Nephron (organoid): ENCODE measurements around the gene STRBP.

Source experiments
- H3K27ac Mint-ChIP-seq, 3 experiments: 2 replicates each; pipeline ENCODE4 v1.8.0; 2020; ENCODE audit warnings: mixed read lengths in 3 of 3, mild to moderate bottlenecking in 2 of 3, moderate library complexity in 1 of 3
- H3K27me3 Mint-ChIP-seq: 2 replicates; pipeline ENCODE4 v1.8.0; 2021; ENCODE audit warnings: low read depth, mild to moderate bottlenecking, moderate library complexity, mixed read lengths
- H3K36me3 Mint-ChIP-seq: 2 replicates; pipeline ENCODE4 v1.8.0; 2020; ENCODE audit warnings: low read depth, mixed read lengths
- H3K4me1 Mint-ChIP-seq: 2 replicates; pipeline ENCODE4 v1.8.0; 2020; ENCODE audit warnings: mixed read lengths
- H3K4me3 Mint-ChIP-seq, 3 experiments: 2 replicates each; pipeline ENCODE4 v1.8.0; 2020; ENCODE audit warnings: mild to moderate bottlenecking in 3 of 3, mixed read lengths in 3 of 3, moderate library complexity in 2 of 3
- H3K9me3 Mint-ChIP-seq: 2 replicates; pipeline ENCODE4 v1.8.0; 2020; ENCODE audit warnings: mixed read lengths
- CTCF ChIP-seq, 3 experiments: fragments of 200-600 bp; sonication (generic); IDR thresholded peaks; one replicate each; pipeline ENCODE4 v1.5.0; 2021; ENCODE audit warnings: antibody characterized with exemption in 3 of 3; ENCODE audit not compliant: unreplicated experiment in 3 of 3

The STRBP gene

GRCh38 chr9:123107639-123108285 lies 160.6 kb downstream of the STRBP start:
- Mint-ChIP-seq H3K9me3 (no peaks in the 10 kb centered on the region), H3K27me3 (no peaks in the 10 kb centered on the region), H3K27ac (no peak overlapping the region), H3K4me3 (no peak overlapping the region), H3K36me3 (peaks cover 56% of the 10 kb centered on the region), H3K4me1 (no peaks in the 10 kb centered on the region)
- TF ChIP-seq CTCF (IDR thresholded peaks at IDR 0.05; ENCODE audit: unreplicated experiment in 3 of 3): no peak

GRCh38 chr9:123105490-123105889 lies 162.9 kb downstream of the STRBP start:
- H3K4me1 Mint-ChIP-seq: no peaks in the 10 kb centered on the region
- H3K27ac Mint-ChIP-seq: no peak overlapping the region
- no peaks in the 10 kb centered on the region for H3K9me3 Mint-ChIP-seq
- H3K27me3 Mint-ChIP-seq: no peaks in the 10 kb centered on the region
- no peak for TF ChIP-seq CTCF (IDR thresholded peaks at IDR 0.05; ENCODE audit: unreplicated experiment in 3 of 3)
- H3K36me3 Mint-ChIP-seq: peaks cover 66% of the 10 kb centered on the region
- H3K4me3 Mint-ChIP-seq: no peak overlapping the region

- no peak overlapping the region for H3K4me3 Mint-ChIP-seq
- peaks cover 66% of the 10 kb centered on the region for H3K36me3 Mint-ChIP-seq
- H3K4me1 Mint-ChIP-seq: no peaks in the 10 kb centered on the region
- H3K27me3 Mint-ChIP-seq: no peaks in the 10 kb centered on the region
- H3K27ac Mint-ChIP-seq: no peak overlapping the region
- no peaks in the 10 kb centered on the region for H3K9me3 Mint-ChIP-seq
- no peak for TF ChIP-seq CTCF (IDR thresholded peaks at IDR 0.05; ENCODE audit: unreplicated experiment in 3 of 3)
Measured at GRCh38 chr9:123104807-123105206, 163.6 kb downstream of the STRBP start.

GRCh38 chr9:123102375-123103113 lies 165.8 kb downstream of the STRBP start:
- H3K9me3 Mint-ChIP-seq: no peaks in the 10 kb centered on the region
- no peaks in the 10 kb centered on the region for H3K27me3 Mint-ChIP-seq
- no peak overlapping the region for H3K4me3 Mint-ChIP-seq
- H3K36me3 Mint-ChIP-seq: peaks cover 64% of the 10 kb centered on the region
- no peaks in the 10 kb centered on the region for H3K4me1 Mint-ChIP-seq
- peak; percentile 38 to 48 (median 46) for TF ChIP-seq CTCF (IDR thresholded peaks at IDR 0.05; ENCODE audit: unreplicated experiment in 3 of 3)
- H3K27ac Mint-ChIP-seq: peak overlapping the region in 1 of 3 experiments; percentile 17

GRCh38 chr9:123099548-123099947 lies 168.8 kb downstream of the STRBP start:
- Mint-ChIP-seq H3K27ac (no peak overlapping the region), H3K4me1 (no peaks in the 10 kb centered on the region), H3K9me3 (no peaks in the 10 kb centered on the region), H3K36me3 (peaks cover 66% of the 10 kb centered on the region), H3K27me3 (no peaks in the 10 kb centered on the region), H3K4me3 (no peak overlapping the region)
- no peak for TF ChIP-seq CTCF (IDR thresholded peaks at IDR 0.05; ENCODE audit: unreplicated experiment in 3 of 3)

GRCh38 chr9:123099042-123099441 lies 169.3 kb downstream of the STRBP start:
- Mint-ChIP-seq H3K27me3 (no peaks in the 10 kb centered on the region), H3K36me3 (peaks cover 67% of the 10 kb centered on the region), H3K4me1 (no peaks in the 10 kb centered on the region), H3K27ac (no peak overlapping the region), H3K9me3 (no peaks in the 10 kb centered on the region), H3K4me3 (no peak overlapping the region)
- no peak for TF ChIP-seq CTCF (IDR thresholded peaks at IDR 0.05; ENCODE audit: unreplicated experiment in 3 of 3)
